Astrocyte (in vitro differentiated cells and primary cell): ENCODE measurements around the gene INPP5A. TPM values are rescaled to one million over a fixed set of nuclear protein-coding genes. Genes with fewer than 3 reads are reported as not detected.

Source experiments
- DNase-seq: peaks from one replicate; pipeline ENCODE4 v3.0.0-alpha.2; 2010; ENCODE audit warnings: low read depth
- FAIRE-seq: peaks from 2 replicates; lab custom pipeline; 2011; peaks lifted over from hg19 to GRCh38; lab: Jason Lieb, UNC
- H2AFZ ChIP-seq: 2 replicates; pipeline ENCODE4 v1.6.0; 2012; ENCODE audit warnings: low read depth, low read length, inconsistent platforms
- H3K27ac ChIP-seq: 2 replicates; pipeline ENCODE4 v1.5.1; 2011; ENCODE audit warnings: low read depth, low read length, inconsistent platforms
- H3K27me3 ChIP-seq: 2 replicates; pipeline ENCODE4 v1.6.0; 2011; ENCODE audit warnings: low read length, inconsistent platforms; ENCODE audit not compliant: insufficient read depth
- H3K36me3 ChIP-seq: 2 replicates; pipeline ENCODE4 v1.5.1; 2011; ENCODE audit warnings: low read length, inconsistent platforms; ENCODE audit not compliant: insufficient read depth
- H3K4me1 ChIP-seq: 2 replicates; pipeline ENCODE4 v1.5.1; 2011; ENCODE audit warnings: low read length, inconsistent platforms; ENCODE audit not compliant: insufficient read depth
- H3K4me2 ChIP-seq: 2 replicates; pipeline ENCODE4 v1.6.0; 2012; ENCODE audit warnings: low read length, inconsistent platforms
- H3K4me3 ChIP-seq: 2 replicates; pipeline ENCODE4 v1.5.1; 2011; ENCODE audit warnings: low read depth, mild to moderate bottlenecking, low read length, inconsistent platforms; ENCODE audit not compliant: insufficient read depth
- H3K79me2 ChIP-seq: 2 replicates; pipeline ENCODE4 v1.6.0; 2012; ENCODE audit warnings: mild to moderate bottlenecking, low read length, inconsistent platforms; ENCODE audit not compliant: insufficient read depth
- H3K9ac ChIP-seq: 2 replicates; pipeline ENCODE4 v1.6.0; 2012; ENCODE audit warnings: mild to moderate bottlenecking, low read length, inconsistent platforms
- H3K9me3 ChIP-seq: 2 replicates; pipeline ENCODE4 v1.5.1; 2012; ENCODE audit warnings: low read depth, mild to moderate bottlenecking, low read length, inconsistent platforms; ENCODE audit not compliant: insufficient read depth
- H4K20me1 ChIP-seq: 2 replicates; pipeline ENCODE4 v1.6.0; 2012; ENCODE audit warnings: low read length, inconsistent platforms; ENCODE audit not compliant: insufficient read depth
- H3K27ac Mint-ChIP-seq: one replicate; pipeline ENCODE4 v1.8.0; 2021; ENCODE audit warnings: mild to moderate bottlenecking, mixed read lengths; ENCODE audit not compliant: unreplicated experiment
- H3K27me3 Mint-ChIP-seq: one replicate; pipeline ENCODE4 v1.8.0; 2021; ENCODE audit warnings: low read depth, mixed read lengths; ENCODE audit not compliant: unreplicated experiment
- H3K36me3 Mint-ChIP-seq: one replicate; pipeline ENCODE4 v1.8.0; 2021; ENCODE audit warnings: low read depth, mixed read lengths; ENCODE audit not compliant: unreplicated experiment
- H3K4me1 Mint-ChIP-seq: one replicate; pipeline ENCODE4 v1.8.0; 2021; ENCODE audit warnings: low read depth, mixed read lengths; ENCODE audit not compliant: unreplicated experiment
- H3K4me3 Mint-ChIP-seq: one replicate; pipeline ENCODE4 v1.8.0; 2021; ENCODE audit warnings: mild to moderate bottlenecking, moderate library complexity, mixed read lengths; ENCODE audit not compliant: unreplicated experiment
- H3K9me3 Mint-ChIP-seq: one replicate; pipeline ENCODE4 v1.8.0; 2021; ENCODE audit warnings: mild to moderate bottlenecking, mixed read lengths; ENCODE audit not compliant: unreplicated experiment
- EZH2 ChIP-seq: IDR thresholded peaks from 2 replicates; pipeline ENCODE4 v1.6.1; 2012; ENCODE audit warnings: mild to moderate bottlenecking, low read length, inconsistent platforms; ENCODE audit not compliant: insufficient read depth
- total RNA-seq: library from RNA; stranded (reverse); gene quantifications from 2 replicates; pipeline ENCODE4 v1.2.1, GENCODE V29; 2021
- TF ChIP-seq, protein P1 (sequence below): IDR thresholded peaks from 2 replicates; pipeline ENCODE4 v1.5.1; 2011; ENCODE audit warnings: low read depth, mild to moderate bottlenecking, inconsistent platforms, low read length, moderate library complexity; ENCODE audit not compliant: insufficient read depth

The INPP5A gene
- total RNA-seq, 1 donor from 2014 or later, result 39.1 TPM

DNA sequence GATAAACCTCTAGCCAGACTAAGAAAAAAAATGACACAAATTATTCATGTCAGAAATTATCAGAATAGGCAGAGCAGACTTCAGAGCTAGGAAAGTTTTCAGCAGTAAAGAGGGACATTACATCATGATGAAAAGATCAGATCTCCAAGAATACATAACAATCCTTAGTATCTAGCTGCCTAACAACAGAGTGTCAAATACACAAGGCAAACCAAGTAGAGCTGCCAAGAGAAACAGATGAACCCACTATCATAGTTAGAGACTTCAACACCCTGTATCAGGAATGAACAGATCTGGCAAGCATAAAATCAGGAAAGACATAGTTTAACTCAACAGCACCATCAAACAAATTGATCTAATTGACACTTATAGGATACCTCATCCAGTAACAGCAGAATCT is 156.1 kb downstream of the INPP5A start:
- H3K36me3 Mint-ChIP-seq, result peaks cover 22% of the 10 kb centered on the region
- H3K4me1 ChIP-seq, result no peaks in the 10 kb centered on the region
- H3K9me3 Mint-ChIP-seq, result peaks cover 8% of the 10 kb centered on the region
- no peak overlapping the region for H2AFZ ChIP-seq
- no peak overlapping the region for H3K27ac ChIP-seq
- TF ChIP-seq, protein P1, sequence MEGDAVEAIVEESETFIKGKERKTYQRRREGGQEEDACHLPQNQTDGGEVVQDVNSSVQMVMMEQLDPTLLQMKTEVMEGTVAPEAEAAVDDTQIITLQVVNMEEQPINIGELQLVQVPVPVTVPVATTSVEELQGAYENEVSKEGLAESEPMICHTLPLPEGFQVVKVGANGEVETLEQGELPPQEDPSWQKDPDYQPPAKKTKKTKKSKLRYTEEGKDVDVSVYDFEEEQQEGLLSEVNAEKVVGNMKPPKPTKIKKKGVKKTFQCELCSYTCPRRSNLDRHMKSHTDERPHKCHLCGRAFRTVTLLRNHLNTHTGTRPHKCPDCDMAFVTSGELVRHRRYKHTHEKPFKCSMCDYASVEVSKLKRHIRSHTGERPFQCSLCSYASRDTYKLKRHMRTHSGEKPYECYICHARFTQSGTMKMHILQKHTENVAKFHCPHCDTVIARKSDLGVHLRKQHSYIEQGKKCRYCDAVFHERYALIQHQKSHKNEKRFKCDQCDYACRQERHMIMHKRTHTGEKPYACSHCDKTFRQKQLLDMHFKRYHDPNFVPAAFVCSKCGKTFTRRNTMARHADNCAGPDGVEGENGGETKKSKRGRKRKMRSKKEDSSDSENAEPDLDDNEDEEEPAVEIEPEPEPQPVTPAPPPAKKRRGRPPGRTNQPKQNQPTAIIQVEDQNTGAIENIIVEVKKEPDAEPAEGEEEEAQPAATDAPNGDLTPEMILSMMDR, result no peak
- TF ChIP-seq EZH2, result no peak
- H3K4me3 ChIP-seq, result no peak overlapping the region
- no peak overlapping the region for H3K4me3 Mint-ChIP-seq
- FAIRE-seq (no peak), DNase-seq (no peak)
- no peaks in the 10 kb centered on the region for H3K4me1 Mint-ChIP-seq
- H3K9me3 ChIP-seq, result no peaks in the 10 kb centered on the region
- H3K9ac ChIP-seq, result no peak overlapping the region
- H3K79me2 ChIP-seq, result peaks cover 10% of the 10 kb centered on the region
- H3K36me3 ChIP-seq, result peaks cover 3% of the 10 kb centered on the region
- H3K27me3 Mint-ChIP-seq, result no peaks in the 10 kb centered on the region
- H3K4me2 ChIP-seq, result no peak overlapping the region
- no peak overlapping the region for H3K27ac Mint-ChIP-seq
- peaks cover 7% of the 10 kb centered on the region for H4K20me1 ChIP-seq
- H3K27me3 ChIP-seq, result no peaks in the 10 kb centered on the region

GRCh38 chr10:132696204-132696603 is 158.6 kb downstream of the INPP5A start:
- TF ChIP-seq, protein P1, result no peak
- no peak for TF ChIP-seq EZH2
- no peaks in the 10 kb centered on the region for H4K20me1 ChIP-seq
- no peaks in the 10 kb centered on the region for H3K9me3 ChIP-seq
- FAIRE-seq (no peak), DNase-seq (no peak)
- peaks cover 4% of the 10 kb centered on the region for H3K4me1 Mint-ChIP-seq
- H3K9me3 Mint-ChIP-seq, result peaks cover 8% of the 10 kb centered on the region
- H3K36me3 ChIP-seq, result peaks cover 3% of the 10 kb centered on the region
- H3K27me3 ChIP-seq, result no peaks in the 10 kb centered on the region
- H3K4me3 Mint-ChIP-seq, result no peak overlapping the region
- H3K36me3 Mint-ChIP-seq, result peaks cover 24% of the 10 kb centered on the region
- H3K27me3 Mint-ChIP-seq, result no peaks in the 10 kb centered on the region
- H3K4me2 ChIP-seq, result no peak overlapping the region
- no peak overlapping the region for H3K9ac ChIP-seq
- no peak overlapping the region for H3K27ac ChIP-seq
- no peak overlapping the region for H2AFZ ChIP-seq
- H3K4me1 ChIP-seq, result peaks cover 10% of the 10 kb centered on the region
- peaks cover 2% of the 10 kb centered on the region for H3K79me2 ChIP-seq
- H3K4me3 ChIP-seq, result no peak overlapping the region
- H3K27ac Mint-ChIP-seq, result no peak overlapping the region

DNA sequence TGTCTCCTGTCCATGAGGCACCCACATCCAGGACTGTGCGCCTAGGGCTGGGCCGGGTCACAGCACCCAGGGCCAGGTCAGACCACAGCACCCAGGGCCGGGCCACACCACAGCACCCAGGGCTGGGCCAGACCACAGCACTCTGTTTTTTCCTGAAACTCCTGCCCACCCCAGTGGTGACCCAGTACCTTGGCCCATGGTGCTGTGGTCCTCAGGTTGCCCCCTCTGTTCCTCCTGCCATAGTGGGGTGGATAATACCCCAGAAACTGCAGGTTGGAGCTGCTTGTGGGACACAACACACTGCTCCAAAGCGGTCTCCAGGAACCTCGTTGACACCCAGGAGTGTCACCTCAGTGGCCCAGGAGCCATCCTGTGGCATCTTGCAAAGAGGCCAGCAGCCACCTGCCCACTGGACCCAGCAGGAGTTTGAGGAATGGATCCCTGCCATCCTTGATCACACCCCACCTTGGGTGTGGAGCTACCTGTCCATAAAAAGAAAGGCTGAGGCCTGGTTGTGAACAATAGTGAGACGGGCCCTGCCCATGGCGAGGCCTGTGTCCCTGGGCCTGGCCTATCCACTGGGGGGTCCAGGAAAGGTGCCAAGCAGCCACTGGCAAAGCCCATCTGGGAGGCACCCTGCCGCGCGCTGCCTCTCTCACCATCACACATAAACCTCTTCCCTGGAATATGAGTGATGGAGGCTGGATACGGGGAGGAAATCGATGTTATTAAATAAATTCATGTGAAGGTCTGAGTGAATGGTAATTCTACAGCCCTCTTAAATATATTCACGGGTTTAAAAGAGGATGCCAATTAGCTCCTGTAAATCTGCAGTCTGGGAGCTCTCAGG is 159.4 kb downstream of the INPP5A start:
- peaks cover 8% of the 10 kb centered on the region for H3K9me3 Mint-ChIP-seq
- TF ChIP-seq EZH2, result no peak
- TF ChIP-seq, protein P1, result no peak
- H3K4me1 Mint-ChIP-seq, result peaks cover 4% of the 10 kb centered on the region
- H3K36me3 Mint-ChIP-seq, result peaks cover 21% of the 10 kb centered on the region
- Histone ChIP-seq H3K4me2 (no peak overlapping the region), H3K9me3 (no peaks in the 10 kb centered on the region), H3K27ac (no peak overlapping the region), H3K4me3 (no peak overlapping the region), H3K79me2 (peaks cover 2% of the 10 kb centered on the region), H3K4me1 (peaks cover 10% of the 10 kb centered on the region), H3K9ac (no peak overlapping the region), H3K27me3 (no peaks in the 10 kb centered on the region), H3K36me3 (peaks cover 3% of the 10 kb centered on the region), H2AFZ (no peak overlapping the region), H4K20me1 (no peaks in the 10 kb centered on the region)
- no peak for FAIRE-seq
- H3K4me3 Mint-ChIP-seq, result no peak overlapping the region
- H3K27me3 Mint-ChIP-seq, result no peaks in the 10 kb centered on the region
- DNase-seq, result no peak
- no peak overlapping the region for H3K27ac Mint-ChIP-seq
